ENCODE results near the gene DAZL.

DNA sequence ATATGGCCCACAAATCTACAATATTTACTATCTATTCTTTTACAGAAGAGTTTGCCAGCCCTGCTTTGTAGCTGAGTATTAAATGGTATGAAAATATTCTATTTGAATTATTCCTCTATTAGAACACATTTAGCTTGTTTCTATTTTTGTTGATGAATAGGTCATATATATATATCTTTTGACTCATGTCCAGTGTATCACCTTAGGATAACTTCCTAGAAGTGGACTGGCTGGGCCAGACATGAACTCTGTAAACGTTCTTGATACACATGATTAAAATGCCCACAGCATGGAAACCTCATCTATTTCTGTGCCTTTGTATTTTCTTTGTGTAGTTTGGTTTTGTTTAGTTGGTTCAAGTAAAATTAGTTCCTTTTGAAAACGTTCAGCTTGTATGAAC, 37.1 kb downstream of the DAZL start:
- TF ChIP-seq, protein P1, sequence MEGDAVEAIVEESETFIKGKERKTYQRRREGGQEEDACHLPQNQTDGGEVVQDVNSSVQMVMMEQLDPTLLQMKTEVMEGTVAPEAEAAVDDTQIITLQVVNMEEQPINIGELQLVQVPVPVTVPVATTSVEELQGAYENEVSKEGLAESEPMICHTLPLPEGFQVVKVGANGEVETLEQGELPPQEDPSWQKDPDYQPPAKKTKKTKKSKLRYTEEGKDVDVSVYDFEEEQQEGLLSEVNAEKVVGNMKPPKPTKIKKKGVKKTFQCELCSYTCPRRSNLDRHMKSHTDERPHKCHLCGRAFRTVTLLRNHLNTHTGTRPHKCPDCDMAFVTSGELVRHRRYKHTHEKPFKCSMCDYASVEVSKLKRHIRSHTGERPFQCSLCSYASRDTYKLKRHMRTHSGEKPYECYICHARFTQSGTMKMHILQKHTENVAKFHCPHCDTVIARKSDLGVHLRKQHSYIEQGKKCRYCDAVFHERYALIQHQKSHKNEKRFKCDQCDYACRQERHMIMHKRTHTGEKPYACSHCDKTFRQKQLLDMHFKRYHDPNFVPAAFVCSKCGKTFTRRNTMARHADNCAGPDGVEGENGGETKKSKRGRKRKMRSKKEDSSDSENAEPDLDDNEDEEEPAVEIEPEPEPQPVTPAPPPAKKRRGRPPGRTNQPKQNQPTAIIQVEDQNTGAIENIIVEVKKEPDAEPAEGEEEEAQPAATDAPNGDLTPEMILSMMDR (IDR thresholded peaks at IDR 0.05) = no peak
- no peak for TF ChIP-seq POLR2A (IDR thresholded peaks at IDR 0.05)
